Stimulated activated CD8-positive, alpha-beta memory T cell treated with anti-CD3 and anti-CD28 coated beads, Interleukin-7, amount 100 ng/mL, for 1 hour (primary cell): Measurements from ENCODE around the gene CD96.

Source experiments
- DNase-seq, 2 donors: peaks; one replicate each; pipeline ENCODE4 v3.0.0-alpha.2; 2020; ENCODE audit warnings: low read depth in 2 of 2

CD96 gene

DNA sequence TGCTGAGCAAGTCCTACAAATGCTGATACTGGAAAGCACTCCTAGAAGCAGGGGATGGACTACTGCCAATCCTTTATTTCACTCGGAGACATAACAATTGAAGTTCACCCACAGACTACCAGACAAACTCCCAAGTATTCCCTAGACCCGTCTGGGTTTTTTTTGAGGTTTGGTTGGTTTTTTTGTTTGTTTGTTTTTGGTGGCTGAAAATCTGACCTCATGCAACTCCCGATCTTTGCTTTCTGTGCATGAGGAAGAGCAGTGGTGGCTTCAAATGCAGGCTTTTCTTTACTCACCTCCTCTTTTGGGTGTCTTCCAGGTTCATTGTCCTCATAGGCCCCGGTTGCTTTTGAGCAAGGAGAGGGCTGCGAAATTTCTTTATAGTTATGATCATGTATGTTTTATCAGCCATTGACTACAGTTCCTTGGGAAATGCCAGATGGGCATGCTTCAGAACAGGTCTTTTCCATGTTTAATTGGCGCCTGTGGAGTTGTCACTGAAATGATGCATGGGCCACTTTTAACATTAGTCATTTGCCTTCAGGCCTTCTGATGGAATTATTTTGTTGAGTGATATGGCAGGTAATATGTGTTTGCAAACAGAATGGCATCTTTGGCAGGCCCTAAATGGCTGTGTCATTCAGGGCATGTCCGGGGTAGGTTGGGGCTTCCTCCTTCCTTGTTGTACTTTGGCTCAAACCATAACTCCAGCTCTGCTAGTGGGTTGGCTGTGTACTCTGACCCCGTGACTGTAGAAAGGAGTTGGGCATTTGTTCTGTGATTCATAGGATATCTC lies 134.4 kb downstream of the CD96 start:
- DNase-seq = no peak

DNA sequence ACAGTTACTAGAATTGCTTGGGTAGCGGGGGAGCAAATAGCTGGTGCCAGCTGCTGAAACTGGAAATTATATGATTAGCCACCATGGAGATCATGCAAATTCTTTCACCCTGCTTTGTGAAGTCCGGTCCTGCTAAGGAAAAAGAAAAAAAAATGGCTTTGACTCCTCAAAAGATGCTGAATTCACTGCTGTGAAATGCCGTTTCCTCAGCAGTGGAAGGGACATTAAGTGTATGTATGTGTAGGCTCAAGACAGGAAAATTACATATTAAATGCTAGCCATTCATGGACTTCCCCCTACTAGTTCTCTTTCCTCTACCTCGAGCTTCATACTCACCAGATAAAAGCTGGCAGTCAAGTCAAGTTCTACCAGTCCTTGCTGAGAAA lies 135.0 kb downstream of the CD96 start:
- no peak for DNase-seq

DNA sequence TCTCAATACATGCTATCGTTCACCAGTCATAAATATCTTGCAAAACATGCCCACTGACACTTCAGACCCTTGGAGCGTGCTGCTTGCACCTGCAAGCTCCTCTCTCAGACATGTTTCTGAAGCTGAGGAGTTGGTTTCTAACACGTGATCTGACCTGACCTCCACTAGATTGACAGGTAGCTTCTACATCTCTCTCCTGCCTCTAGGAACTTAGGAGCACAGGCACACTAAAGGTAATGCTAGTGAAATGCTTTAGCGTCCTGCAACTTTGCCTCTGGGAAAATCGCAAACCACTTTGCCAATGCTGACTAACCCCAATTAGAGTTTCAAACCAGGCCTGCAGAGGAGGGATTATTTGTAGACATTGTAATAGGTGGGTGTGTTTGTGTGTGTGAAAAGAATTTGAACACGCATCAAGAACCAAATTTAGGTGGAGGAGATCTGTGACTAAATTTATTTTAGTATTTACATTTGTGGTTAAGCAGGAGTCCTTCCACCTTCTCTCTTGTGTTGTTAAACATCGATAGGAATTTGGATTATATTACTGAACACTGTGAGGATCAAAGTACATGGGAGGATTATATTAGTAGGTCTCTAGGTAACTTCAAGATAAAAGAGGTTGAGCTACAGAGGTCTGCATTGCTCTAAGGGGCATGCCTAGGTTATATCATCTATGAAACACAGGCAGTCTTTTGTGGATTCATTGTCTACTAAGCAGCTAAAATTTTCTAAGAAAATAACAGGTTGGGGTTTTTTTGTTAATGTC lies 139.8 kb downstream of the CD96 start:
- DNase-seq = no peak

DNA sequence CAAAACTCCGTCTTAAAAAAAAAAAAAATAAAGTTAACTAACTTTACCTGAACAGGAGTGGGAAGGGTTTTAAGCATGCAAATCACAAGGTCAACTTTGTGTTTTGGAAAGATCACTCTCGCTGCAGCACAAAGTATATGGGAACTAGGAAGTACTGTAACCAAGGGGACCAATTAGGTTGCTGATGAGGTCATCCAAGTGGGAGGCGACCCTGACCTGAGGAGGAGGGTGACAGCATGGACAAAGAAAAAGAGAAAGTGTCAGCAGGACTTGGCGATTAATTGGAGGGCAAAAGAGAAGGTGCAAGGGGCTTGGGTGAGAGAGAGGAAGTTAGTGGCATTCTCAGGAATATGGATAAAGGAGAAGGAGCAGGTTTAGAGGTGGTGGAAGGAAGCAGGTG lies 142.6 kb downstream of the CD96 start:
- no peak for DNase-seq

DNA sequence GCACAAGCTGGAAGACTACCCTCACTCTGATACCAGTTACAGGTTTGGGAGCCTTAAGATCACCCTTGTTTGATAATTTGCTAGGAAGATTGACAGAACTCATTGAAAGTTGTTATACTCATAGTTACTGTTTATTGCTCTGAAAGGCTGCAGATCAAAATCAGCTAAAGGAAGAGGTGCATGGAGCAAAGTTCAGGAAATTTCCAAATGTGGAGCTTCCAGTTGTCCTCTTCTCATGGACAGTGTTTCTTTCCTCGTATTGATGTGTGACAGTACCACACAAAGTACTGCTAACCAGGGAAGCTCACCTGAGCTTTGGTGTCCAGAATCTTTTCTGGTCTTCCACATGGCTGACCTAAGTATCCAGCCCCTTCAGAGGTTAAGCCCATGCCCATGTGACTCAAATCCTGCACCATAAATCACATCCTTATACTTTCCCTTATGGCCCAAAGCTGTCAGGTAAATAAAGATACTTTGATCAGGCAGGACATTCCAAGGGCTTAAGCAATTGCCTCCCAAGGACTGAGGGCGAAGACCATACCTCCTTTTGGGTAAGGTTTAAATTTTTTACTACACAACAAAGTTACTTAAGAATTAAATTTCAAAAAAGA lies 146.3 kb downstream of the CD96 start:
- no peak for DNase-seq

DNA sequence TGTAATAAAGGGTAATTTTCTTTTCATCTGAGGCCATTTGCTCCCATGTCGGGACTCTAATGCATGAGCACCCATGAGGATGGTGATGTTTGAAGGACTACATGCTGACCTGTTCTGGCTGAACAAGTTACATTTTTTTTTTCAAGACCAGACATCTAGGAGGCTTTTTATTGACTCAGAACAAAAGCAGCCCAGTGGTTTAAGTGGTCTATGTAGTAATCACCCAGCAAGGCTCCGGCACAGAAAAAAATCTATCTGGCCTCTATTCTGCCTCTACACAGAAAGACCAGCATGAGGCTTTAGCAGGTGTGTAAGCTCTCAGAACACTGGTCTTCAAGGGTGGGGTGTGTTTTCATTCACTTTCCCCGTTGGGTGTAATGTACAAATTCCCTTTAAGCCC lies 148.2 kb downstream of the CD96 start:
- DNase-seq = no peak

DNA sequence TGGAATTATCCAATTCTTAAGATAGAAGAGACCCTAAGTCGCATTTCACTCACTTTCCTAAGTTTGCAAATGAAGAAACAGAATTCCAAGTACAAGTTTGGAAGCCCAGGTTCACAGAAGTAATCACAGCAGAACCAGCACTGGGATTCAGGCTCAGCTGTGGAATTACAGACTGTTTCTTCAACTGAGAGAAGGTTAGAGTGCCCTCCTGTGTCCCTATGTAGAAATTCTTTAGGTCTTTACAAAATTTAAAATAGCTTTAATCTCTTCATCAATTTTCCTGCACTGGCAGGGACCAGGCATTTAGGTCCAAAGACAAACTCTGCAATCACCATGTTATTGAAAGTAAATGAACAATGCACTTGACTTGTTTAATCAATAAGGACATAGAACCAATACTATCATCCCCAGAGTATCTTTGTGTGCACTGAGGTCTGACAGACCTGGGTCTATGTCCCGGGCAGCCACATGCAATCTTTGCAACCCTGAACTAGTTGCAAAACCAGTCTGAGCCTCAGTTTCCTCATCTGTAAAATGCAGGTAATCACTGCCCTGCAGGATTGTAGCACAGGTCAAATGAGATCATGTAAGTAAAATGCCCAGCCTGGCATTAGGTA lies 149.4 kb downstream of the CD96 start:
- DNase-seq = no peak

DNA sequence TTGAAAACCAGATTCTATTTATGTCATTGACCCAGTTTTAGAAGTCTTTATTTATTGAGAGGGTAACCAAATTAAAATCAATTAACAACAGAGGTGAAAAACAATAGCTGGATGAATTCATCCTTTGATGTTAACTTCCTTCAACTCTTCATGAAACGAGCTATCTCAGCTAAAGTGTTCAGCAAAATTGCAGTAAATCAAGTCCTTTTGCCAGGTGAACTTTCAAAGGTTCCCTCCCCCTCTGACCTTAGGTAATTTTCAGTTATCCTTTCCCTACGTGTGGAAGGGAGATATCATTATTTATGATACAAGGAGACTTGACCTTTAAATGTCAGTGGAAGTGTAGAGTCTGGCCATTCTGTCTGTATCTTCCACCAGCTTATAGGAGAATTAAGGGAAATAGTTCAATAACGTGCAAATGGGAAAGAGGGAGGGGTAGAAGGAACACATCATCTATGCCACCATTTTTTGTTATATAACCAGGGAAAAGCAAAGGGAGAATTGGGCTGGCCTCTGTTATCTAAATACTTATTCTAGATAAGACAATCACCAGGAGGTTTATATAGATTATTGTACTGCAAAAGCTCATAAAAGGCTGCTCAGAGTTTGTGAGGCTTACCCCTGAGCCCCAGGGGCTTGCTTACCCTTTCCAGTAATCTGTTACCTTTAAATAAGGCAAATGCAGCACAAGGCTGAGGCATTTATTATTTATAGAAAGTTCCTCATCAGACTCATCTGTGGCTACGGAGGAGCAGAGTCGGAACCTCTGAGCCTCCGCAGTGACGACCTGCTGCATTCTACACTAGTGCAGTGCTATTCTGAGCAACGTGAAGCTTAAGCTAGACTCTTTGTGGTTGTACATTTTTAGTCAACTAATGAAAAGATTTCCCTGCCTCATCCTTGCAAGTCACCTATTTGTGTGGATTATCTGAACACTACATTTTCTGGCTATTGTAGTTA lies 150.9 kb downstream of the CD96 start:
- no peak for DNase-seq

DNA sequence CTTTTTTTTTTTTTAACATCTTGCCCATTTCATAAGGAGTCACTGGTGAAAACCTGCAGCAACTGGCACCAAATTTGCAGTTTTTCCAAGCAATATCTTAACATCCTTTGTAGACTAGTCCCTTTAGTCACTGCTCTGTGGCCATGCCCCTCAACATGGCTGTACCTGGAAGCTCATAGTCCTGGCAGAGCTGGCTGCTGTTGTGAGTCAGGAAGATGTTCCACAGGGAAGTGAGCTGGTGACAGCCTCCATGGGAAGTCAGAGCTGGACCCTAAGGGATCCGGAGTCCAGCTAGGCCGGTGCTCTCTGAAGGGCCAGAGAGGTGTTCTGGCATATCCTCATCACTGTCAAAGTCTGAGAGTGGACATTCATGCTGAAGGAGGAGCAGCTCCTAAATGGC lies 152.5 kb downstream of the CD96 start:
- no peak for DNase-seq

DNA sequence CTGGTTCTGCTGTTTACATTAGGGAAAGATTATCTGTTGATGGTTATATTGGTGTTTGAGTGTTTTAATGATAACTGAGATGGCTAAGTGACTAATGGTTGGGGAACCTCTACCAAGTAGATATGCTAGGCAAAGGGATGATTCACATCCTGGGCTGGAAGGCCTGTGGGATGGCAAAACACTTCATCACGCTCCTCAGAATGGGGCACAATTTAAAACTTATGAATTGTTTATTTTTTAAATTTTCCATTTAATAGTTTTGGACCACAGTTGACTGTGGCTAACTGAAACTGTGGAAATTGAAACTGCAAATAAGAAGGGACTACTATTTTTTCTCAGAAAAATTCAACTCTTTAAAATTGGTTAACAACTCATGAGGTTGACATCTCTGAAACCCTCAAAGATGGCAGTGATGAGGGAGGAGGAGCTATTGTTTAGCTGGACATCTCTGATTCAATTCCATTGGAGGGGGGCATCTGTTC lies 153.7 kb downstream of the CD96 start:
- DNase-seq = no peak

DNA sequence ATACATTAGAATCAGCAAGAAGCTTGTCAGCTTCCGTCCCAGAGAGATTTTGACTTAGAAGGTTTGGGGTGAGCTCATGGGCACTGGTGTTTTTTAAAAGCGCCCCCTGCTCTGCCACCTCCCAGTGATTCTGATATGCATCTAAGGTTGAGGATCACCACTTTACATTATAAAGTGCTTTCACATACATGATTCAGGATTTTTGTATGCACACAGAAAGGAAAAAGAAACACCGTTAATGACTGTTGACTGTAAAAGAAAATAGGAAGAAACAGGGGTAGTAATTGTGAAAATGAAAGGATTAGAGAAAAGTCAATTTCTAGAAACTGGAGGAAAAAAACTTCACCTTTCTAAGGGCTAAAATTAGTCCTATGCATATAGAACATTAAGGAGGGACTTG lies 158.1 kb downstream of the CD96 start:
- DNase-seq = no peak

DNA sequence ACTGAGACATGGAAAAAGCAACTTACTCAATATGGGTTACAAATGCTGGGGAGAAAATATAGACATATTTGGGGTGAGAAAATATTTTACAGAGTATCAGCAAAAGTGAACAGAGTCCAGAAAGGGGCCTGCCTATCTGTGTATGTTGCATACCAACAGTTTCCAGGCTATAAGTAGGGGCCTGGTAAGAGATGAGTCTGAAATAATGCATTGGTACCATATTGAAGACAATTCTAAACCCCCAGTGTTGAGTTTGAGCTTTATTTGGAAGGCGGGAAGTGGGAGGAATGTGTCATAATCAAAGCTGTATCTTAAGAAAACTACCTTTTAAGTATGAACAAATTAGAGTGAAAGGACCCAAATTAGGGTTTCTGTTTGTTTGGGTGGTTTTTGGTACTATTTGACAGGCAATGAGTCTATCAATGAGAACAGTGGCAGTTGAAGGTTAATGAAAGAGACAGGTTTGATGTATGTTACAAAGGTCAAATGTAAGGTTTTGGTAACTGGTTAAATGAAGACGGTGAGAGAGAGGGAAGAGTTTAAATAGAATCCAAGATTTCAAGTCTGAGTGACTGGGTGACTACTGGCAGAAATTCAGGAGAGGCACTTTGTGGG lies 159.4 kb downstream of the CD96 start:
- no peak for DNase-seq
